ENCODE results near the gene XAF1. TPM values are rescaled to one million over a fixed set of nuclear protein-coding genes. Genes with fewer than 3 reads are reported as not detected.

XAF1 gene
- total and polyA plus RNA-seq, 10 of the 15 experiments (the other 5 are each of a cell fraction or from before 2014, with no cell fraction given) = 16.3 to 59.1 (median 44.6) TPM

- DNase-seq (ENCODE audit: low read depth, low spot score) (no peak), ATAC-seq (no peak), FAIRE-seq (no peak)
- POLR2A ChIA-PET = no interaction called here
- no peak overlapping the region for H3K4me2 ChIP-seq (ENCODE audit: control insufficient read depth, insufficient read depth)
- SMC1A ChIA-PET (ENCODE audit: uncharacterized antibody, unreplicated experiment) = no interaction called here
- CTCF ChIA-PET = no interaction called here
- no peaks in the 10 kb centered on the region for H3K4me1 ChIP-seq (ENCODE audit: control insufficient read depth, insufficient read depth, low read length)
- no peak overlapping the region for H3K9ac ChIP-seq (ENCODE audit: control insufficient read depth, insufficient read depth, low read length)
- TF ChIP-seq NR2C2 (IDR thresholded peaks at IDR 0.05; ENCODE audit: borderline replicate concordance, control insufficient read depth, insufficient read length, low read depth) (no peak), TCF3 (IDR thresholded peaks at IDR 0.05; ENCODE audit: borderline replicate concordance, insufficient read depth, low read depth, low read length) (no peak), NFYA (IDR thresholded peaks at IDR 0.05; ENCODE audit: borderline replicate concordance, low read depth, low read length) (no peak), BRCA1 (IDR thresholded peaks at IDR 0.05; ENCODE audit: low read depth, low read length) (no peak)
- in situ Hi-C loops (cut with MboI) (no loop called here), intact Hi-C loops (cut with micrococcal nuclease; ENCODE audit: unreplicated experiment) (no loop called here)
- no peaks in the 10 kb centered on the region for H4K20me1 ChIP-seq (ENCODE audit: control insufficient read depth, insufficient read depth)
- H3K27me3 ChIP-seq (replicated peaks in 1 of 2; ENCODE audit: control insufficient read depth in 2 of 2, insufficient read depth in 2 of 2, low read length in 1 of 2) = no peaks in the 10 kb centered on the region
- H3K27ac ChIP-seq (ENCODE audit: control insufficient read depth, insufficient read depth) = no peak overlapping the region
- H3K36me3 ChIP-seq (ENCODE audit: control insufficient read depth in 2 of 2, insufficient read depth in 2 of 2, low read length in 1 of 2) = no peaks in the 10 kb centered on the region
- WGBS (ENCODE audit: insufficient coverage, insufficient replicate concordance, low lambda C conversion rate, missing lambda C conversion rate) = 57% methylated on average over 4 of the region's 4 CpGs
- no peak overlapping the region for H3K4me3 ChIP-seq
- RAD21 ChIA-PET (ENCODE audit: unreplicated experiment) = no interaction called here
- H3K9me3 ChIP-seq (replicated peaks; ENCODE audit: control insufficient read depth, insufficient read depth, low read length) = no peaks in the 10 kb centered on the region; the same call in 1 of the 3 replicates
- H2AFZ ChIP-seq (ENCODE audit: control insufficient read depth, low read depth, low read length) = no peak overlapping the region
- H3K79me2 ChIP-seq (ENCODE audit: control insufficient read depth, insufficient read depth, low read length) = no peaks in the 10 kb centered on the region
- no TSS peak for BruUV-seq (replicated peaks)
Observed at GRCh38 chr17:6782244-6782643, 26.4 kb downstream of the XAF1 start.

DNA sequence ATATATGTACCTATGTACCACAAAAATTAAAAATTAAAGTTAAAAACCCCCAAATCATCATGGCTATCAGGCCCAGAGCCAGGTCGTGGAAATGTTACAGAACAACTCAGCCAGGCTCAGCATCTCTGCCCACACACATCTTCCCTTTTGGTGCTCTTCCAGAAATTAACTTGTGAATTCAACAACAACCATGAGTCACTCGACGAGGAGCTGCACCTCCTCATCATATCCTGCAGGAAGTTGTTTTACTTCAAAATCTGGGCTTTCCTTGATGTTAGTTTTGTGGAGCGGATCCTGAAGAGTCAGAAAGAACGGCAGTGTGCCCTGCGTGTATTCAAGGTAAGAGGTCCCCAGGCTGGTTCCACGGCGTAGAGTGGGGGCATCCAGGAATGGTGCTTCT is 30.8 kb downstream of the XAF1 start:
- POLR2A ChIA-PET = no interaction called here
- Histone ChIP-seq H3K9ac (ENCODE audit: control insufficient read depth, insufficient read depth, low read length) (no peak overlapping the region), H4K20me1 (ENCODE audit: control insufficient read depth, insufficient read depth) (no peaks in the 10 kb centered on the region), H2AFZ (ENCODE audit: control insufficient read depth, low read depth, low read length) (no peak overlapping the region), H3K4me3 (no peak overlapping the region), H3K36me3 (ENCODE audit: control insufficient read depth in 2 of 2, insufficient read depth in 2 of 2, low read length in 1 of 2) (no peaks in the 10 kb centered on the region), H3K9me3 (replicated peaks; ENCODE audit: control insufficient read depth, insufficient read depth, low read length) (no peaks in the 10 kb centered on the region), H3K27ac (ENCODE audit: control insufficient read depth, insufficient read depth) (no peak overlapping the region), H3K79me2 (ENCODE audit: control insufficient read depth, insufficient read depth, low read length) (no peaks in the 10 kb centered on the region), H3K4me2 (ENCODE audit: control insufficient read depth, insufficient read depth) (no peak overlapping the region), H3K4me1 (ENCODE audit: control insufficient read depth, insufficient read depth, low read length) (no peaks in the 10 kb centered on the region), H3K27me3 (replicated peaks in 1 of 2; ENCODE audit: control insufficient read depth in 2 of 2, insufficient read depth in 2 of 2, low read length in 1 of 2) (no peaks in the 10 kb centered on the region; a peak in 1 of 4 replicates)
- RAD21 ChIA-PET (ENCODE audit: unreplicated experiment) = no interaction called here
- no TSS peak for BruUV-seq (replicated peaks)
- TF ChIP-seq, protein P1, sequence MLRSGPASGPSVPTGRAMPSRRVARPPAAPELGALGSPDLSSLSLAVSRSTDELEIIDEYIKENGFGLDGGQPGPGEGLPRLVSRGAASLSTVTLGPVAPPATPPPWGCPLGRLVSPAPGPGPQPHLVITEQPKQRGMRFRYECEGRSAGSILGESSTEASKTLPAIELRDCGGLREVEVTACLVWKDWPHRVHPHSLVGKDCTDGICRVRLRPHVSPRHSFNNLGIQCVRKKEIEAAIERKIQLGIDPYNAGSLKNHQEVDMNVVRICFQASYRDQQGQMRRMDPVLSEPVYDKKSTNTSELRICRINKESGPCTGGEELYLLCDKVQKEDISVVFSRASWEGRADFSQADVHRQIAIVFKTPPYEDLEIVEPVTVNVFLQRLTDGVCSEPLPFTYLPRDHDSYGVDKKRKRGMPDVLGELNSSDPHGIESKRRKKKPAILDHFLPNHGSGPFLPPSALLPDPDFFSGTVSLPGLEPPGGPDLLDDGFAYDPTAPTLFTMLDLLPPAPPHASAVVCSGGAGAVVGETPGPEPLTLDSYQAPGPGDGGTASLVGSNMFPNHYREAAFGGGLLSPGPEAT (IDR thresholded peaks at IDR 0.05; ENCODE audit: low read depth) = no peak
- 41% methylated on average over 8 of the region's 8 CpGs for WGBS (ENCODE audit: insufficient coverage, insufficient replicate concordance, low lambda C conversion rate, missing lambda C conversion rate)
- SMC1A ChIA-PET (ENCODE audit: uncharacterized antibody, unreplicated experiment) = no interaction called here
- in situ Hi-C loops (cut with MboI) = no loop called here
- no peak for ATAC-seq
- no peak for DNase-seq (ENCODE audit: low read depth, low spot score)
- FAIRE-seq = no peak
- intact Hi-C loops (cut with micrococcal nuclease; ENCODE audit: unreplicated experiment) = no loop called here
- CTCF ChIA-PET = no interaction called here
